ENCODE results near the gene SRGAP1.

Gene SRGAP1

DNA sequence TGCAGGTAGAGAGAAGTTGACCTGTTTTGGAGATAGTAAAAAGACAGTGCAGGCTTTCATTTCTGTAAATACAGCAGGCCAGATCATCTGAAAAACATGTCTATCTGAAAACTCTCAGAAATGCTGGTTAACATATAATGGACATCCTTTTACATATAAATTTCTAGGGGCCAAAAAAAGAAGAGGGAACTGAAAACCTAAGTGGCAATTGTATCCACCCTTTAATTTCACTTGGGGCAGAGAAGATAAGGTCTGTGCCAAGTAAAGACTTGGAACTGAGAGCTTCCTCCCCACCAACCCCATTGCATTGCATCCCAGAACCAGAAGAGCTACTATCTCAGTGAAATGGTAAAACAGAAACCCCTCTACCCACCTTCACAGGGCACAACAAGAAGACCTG, 141.0 kb downstream of the SRGAP1 start:
- TF ChIP-seq, protein P1, sequence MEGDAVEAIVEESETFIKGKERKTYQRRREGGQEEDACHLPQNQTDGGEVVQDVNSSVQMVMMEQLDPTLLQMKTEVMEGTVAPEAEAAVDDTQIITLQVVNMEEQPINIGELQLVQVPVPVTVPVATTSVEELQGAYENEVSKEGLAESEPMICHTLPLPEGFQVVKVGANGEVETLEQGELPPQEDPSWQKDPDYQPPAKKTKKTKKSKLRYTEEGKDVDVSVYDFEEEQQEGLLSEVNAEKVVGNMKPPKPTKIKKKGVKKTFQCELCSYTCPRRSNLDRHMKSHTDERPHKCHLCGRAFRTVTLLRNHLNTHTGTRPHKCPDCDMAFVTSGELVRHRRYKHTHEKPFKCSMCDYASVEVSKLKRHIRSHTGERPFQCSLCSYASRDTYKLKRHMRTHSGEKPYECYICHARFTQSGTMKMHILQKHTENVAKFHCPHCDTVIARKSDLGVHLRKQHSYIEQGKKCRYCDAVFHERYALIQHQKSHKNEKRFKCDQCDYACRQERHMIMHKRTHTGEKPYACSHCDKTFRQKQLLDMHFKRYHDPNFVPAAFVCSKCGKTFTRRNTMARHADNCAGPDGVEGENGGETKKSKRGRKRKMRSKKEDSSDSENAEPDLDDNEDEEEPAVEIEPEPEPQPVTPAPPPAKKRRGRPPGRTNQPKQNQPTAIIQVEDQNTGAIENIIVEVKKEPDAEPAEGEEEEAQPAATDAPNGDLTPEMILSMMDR (IDR thresholded peaks at IDR 0.05; ENCODE audit: low read depth, low read length): no peak
- DNase-seq (ENCODE audit: extremely low read depth, low read depth): no peak

DNA sequence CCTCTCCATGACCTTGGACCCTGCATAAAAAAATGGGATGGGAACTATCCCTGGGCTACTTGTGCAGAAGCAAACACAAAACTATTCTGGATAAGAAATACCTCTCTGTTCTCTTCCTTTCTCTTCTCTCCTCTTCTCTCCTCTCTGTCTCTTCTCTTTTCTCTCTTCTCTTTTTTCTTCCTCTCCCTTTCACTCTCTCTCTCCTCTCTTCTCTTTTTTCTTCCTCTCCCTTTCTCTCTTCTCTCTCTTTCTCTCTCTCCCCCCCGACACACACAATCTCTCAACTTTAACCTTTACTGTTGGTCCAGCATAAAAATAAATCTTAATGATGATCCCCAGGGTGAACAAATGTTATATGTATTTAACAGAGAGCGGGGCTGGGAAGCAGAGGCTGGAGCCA, 141.4 kb downstream of the SRGAP1 start:
- TF ChIP-seq, protein P1 (IDR thresholded peaks at IDR 0.05; ENCODE audit: low read depth, low read length): no peak
- DNase-seq (ENCODE audit: extremely low read depth, low read depth): no peak

DNA sequence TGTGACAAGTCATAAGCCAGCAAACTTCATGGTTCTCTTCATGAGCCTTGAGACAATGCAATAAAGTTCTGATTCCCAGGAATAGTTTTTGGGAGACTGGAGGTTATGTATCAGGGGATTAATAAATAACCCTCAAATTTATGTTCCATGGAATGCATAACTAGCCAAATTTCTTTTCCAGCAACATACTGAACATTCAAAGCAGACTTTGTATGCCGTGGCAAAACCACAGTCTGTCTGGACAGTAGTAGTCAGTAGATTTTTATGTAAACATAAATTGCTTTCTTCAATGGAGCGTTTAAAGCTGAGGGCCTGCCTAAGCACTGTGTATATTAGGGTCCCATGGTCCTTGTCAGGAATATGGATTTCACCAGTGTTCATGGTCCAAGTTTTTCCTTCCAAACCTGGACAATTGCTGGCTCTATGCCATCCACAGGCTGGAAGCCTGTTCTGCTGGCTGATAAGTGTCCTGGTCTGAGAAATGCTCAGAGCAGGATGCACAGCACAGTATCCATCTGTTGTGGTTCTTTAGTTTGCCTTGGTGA, 144.9 kb downstream of the SRGAP1 start:
- TF ChIP-seq, protein P1 (IDR thresholded peaks at IDR 0.05; ENCODE audit: low read depth, low read length): no peak
- no peak for DNase-seq (ENCODE audit: extremely low read depth, low read depth)

DNA sequence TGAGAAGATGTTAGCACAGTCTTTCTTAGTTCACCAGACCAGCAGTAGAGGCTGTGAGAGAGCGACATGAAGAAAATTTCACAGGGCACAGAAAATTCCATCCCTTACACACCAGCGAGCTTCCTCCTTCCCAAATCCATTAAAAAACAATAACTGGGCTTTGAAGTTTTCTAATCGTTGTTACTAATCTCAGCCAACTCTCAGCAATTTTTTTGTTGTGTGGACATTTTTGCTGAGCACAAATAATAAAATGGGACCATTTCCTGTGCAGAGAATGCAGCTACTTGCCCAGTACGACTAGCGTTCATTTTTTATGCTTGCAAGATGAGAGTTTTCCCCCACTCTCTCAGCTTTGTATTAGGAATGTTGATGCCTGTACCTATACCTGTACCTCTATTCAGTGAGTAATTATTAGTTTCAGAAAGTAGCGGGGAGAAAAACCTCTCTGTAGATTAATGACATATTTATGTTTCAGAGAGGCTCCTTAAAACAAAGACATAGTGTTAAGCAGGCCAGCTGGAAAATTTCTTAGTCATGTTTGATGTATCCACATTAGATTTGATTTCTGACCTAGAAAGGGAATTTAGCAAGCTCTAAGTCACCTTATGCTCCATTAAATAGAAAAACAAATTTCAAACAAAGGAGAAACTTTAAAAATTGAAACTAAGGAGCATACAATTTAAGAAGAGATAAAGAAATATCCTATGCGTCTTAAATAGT, 146.5 kb downstream of the SRGAP1 start:
- TF ChIP-seq, protein P1 (IDR thresholded peaks at IDR 0.05; ENCODE audit: low read depth, low read length): no peak
- no peak for DNase-seq (ENCODE audit: extremely low read depth, low read depth)

DNA sequence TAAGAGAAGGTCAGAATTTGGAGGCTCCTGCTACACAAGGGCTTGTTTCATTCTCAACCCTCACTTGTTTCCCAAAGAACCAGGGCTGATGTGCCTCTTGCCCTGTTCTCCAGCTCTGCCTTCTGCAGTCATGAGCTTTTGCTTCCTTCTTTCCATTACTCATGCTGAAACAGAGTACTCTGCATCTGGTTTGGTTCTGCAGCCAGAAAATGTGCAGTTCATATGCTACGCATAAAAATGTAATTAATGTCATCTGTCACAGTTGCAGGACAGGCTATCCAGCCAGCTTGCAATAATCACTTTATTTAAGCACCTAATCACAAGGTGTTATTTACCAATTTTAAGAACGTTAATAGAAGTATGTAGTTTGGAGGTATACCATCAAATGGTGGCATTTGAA, 150.2 kb downstream of the SRGAP1 start:
- DNase-seq (ENCODE audit: extremely low read depth, low read depth): no peak
- TF ChIP-seq, protein P1 (IDR thresholded peaks at IDR 0.05; ENCODE audit: low read depth, low read length): no peak

DNA sequence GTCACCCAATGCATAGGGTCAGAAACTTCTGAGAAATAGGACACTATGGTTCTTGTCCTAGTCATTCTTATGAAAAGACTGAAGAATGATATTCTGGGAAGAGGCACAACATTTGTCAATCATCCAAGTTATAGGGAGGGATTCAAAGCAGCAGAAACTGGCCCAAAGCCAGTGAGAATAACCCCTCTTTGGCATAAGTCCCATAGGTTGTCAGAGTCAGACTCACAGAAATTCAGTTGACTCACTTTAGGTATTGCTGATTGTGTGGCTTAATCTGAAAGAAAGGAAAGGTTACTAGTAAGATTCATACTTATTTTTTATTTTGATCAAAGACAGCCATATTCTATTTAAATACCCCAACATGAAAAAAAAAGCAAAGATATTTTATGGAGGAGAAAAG, 151.0 kb downstream of the SRGAP1 start:
- TF ChIP-seq, protein P1 (IDR thresholded peaks at IDR 0.05; ENCODE audit: low read depth, low read length): no peak
- no peak for DNase-seq (ENCODE audit: extremely low read depth, low read depth)

DNA sequence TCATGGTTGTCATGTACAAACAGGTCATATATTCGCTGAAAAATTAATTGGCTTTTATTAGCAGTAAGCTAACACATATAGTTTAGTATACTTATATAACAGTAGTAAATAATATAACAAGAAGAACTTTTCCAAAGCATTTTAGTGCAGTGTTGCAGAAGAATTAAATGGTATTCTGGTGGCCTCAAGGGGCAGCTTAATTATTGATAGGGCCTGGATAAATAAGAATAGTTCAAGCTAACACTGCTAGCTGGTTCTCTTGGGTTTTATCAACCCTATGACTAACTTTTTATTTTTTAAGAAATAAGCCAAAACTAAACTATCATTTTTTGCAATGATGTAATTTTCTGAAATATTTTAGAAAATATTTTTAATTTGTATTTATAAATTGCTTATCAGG, 152.1 kb downstream of the SRGAP1 start:
- no peak for DNase-seq (ENCODE audit: extremely low read depth, low read depth)

More for the DNA sequence above, 152.1 kb downstream of the SRGAP1 start:
- TF ChIP-seq, protein P1 (IDR thresholded peaks at IDR 0.05; ENCODE audit: low read depth, low read length): no peak
